Measurements from ENCODE around the gene PRM3. TPM values are rescaled to one million over a fixed set of nuclear protein-coding genes. Genes with fewer than 3 reads are reported as not detected.

Gene PRM3
- total and polyA plus RNA-seq, 2 of the 8 experiments (the other 6 are each of a cell fraction or from before 2014, with no cell fraction given): not detected

DNA sequence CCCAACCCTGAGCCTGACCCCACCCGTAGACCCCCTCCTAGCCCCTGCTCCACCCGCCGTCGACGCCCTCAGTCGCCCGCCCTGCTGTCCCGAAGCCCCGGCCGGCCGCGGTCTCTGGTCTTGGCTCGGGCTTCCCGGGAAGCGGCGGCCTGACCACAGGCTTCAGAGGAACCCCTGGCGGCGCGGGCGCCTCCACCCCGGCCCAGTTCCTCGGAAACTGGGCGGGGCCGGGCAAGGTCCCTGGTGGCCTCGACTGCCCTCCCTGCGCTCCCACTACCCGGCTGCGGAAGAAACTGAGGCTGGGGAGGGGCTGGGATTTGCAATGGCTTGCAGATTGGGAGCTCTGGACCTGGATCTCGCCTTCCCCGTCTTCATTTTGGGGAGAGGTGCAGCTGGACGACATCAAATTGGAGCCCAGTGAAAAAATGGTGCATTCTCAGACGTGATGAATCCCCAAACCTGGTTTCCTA, 16.7 kb downstream of the PRM3 start (continued):
- no peak for TF ChIP-seq SUZ12 (IDR thresholded peaks at IDR 0.05; ENCODE audit: low read length)
- TF ChIP-seq JUND (IDR thresholded peaks at IDR 0.05; ENCODE audit: low read length): no peak
- TF ChIP-seq FOSL1 (IDR thresholded peaks at IDR 0.05; ENCODE audit: insufficient read depth, low read depth, low read length): no peak
- TF ChIP-seq, protein P1, sequence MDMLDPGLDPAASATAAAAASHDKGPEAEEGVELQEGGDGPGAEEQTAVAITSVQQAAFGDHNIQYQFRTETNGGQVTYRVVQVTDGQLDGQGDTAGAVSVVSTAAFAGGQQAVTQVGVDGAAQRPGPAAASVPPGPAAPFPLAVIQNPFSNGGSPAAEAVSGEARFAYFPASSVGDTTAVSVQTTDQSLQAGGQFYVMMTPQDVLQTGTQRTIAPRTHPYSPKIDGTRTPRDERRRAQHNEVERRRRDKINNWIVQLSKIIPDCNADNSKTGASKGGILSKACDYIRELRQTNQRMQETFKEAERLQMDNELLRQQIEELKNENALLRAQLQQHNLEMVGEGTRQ (IDR thresholded peaks at IDR 0.05; ENCODE audit: low read length): no peak
